B cell (primary cell): ENCODE measurements around the gene ALDH1B1.

Source experiments
- EZH2 ChIP-seq: IDR thresholded peaks from 2 replicates; pipeline ENCODE4 v1.6.1; 2012; ENCODE audit warnings: borderline replicate concordance, low read depth, mild to moderate bottlenecking, moderate library complexity, low read length; ENCODE audit not compliant: insufficient read depth, poor library complexity, severe bottlenecking
- TF ChIP-seq, protein P1 (sequence below): fragments of 200-600 bp; IDR thresholded peaks from one replicate; pipeline ENCODE4 v1.8.0; 2022; ENCODE audit warnings: antibody characterized with exemption, mild to moderate bottlenecking

DNA sequence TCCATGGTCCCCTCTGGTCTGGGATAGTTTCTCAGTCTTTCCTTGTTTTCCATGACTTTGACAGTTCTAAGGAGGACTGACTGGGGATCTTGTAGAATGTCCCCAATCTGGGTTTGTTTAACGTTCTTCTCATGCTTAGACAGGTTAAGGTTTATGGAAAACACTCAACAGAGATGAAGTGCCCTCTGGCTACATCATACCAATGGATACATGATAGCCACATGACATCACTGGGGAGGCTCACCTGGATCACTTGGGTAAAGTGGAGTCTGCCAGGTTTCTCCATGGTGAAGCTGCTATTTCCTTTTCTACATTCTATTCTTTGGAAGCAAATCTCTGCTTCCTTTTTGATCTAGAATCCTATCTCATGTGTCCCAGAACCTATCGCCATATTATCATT lies 23.8 kb upstream of the ALDH1B1 start:
- TF ChIP-seq, protein P1, sequence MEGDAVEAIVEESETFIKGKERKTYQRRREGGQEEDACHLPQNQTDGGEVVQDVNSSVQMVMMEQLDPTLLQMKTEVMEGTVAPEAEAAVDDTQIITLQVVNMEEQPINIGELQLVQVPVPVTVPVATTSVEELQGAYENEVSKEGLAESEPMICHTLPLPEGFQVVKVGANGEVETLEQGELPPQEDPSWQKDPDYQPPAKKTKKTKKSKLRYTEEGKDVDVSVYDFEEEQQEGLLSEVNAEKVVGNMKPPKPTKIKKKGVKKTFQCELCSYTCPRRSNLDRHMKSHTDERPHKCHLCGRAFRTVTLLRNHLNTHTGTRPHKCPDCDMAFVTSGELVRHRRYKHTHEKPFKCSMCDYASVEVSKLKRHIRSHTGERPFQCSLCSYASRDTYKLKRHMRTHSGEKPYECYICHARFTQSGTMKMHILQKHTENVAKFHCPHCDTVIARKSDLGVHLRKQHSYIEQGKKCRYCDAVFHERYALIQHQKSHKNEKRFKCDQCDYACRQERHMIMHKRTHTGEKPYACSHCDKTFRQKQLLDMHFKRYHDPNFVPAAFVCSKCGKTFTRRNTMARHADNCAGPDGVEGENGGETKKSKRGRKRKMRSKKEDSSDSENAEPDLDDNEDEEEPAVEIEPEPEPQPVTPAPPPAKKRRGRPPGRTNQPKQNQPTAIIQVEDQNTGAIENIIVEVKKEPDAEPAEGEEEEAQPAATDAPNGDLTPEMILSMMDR, result no peak
- TF ChIP-seq EZH2, result no peak
